Measurements from ENCODE around the gene ARHGAP6.

DNA sequence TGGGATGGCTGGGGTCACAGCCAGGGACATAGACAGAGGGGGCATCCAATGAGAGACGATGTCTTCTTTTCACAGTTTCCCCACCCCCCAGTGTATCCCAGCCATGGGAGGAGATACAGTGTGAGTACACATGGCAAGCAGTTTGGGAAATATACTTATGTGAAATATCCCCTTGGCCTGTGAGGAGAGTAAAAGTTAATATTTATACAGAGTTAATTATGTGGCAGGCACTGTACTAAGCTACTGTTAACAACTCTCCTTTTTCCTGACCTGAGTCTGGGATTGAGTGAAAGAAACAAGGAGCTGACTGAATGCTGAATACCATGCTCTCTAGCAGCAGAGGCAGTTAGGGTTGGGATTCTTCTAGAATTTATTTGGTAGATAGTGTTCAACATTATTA, 519.3 kb downstream of the ARHGAP6 start:
- TF ChIP-seq CBFB (CRISPR knock-in tag; IDR thresholded peaks at IDR 0.05) = no peak
- TF ChIP-seq SRY (CRISPR knock-in tag; IDR thresholded peaks at IDR 0.05) = no peak

Measured in HepG2 (cell line).